HEK293 (cell line): ENCODE data around the gene MCTS1.

Experiments used
- CTCF ChIA-PET: fragments of 350-600 bp; formaldehyde crosslinking; extraction: SDS; loops from one replicate; lab custom pipeline; 2021; ENCODE audit warnings: antibody characterized with exemption; lab: Yijun Ruan, JAX
- POLR2A ChIA-PET: fragments of 300-600 bp; formaldehyde crosslinking; extraction: SDS; loops from one replicate; lab custom pipeline; 2020; ENCODE audit warnings: antibody characterized with exemption, inconsistent platforms; lab: Yijun Ruan, JAX
- H3K27ac ChIP-seq: fragments of 200-500 bp; sonication (Bioruptor generic); 2 replicates; pipeline ENCODE4 v1.5.1; 2014; ENCODE audit warnings: low read depth, low read length, control low read depth, inconsistent platforms; ENCODE audit errors: extremely low read depth
- H3K36me3 ChIP-seq, 2 experiments: fragments of 200-500 bp in 1 of 2; sonication (Bioruptor generic) in 1 of 2; 1 replicate in 1 of 2; 2 replicates in 1 of 2; pipeline ENCODE4 v1.5.1; 2014 to 2017; ENCODE audit warnings: inconsistent platforms in 2 of 2, low read length in 2 of 2; ENCODE audit not compliant: control insufficient read depth in 2 of 2, insufficient read depth in 1 of 2
- H3K4me1 ChIP-seq: fragments of 200-500 bp; sonication (Bioruptor generic); 2 replicates; pipeline ENCODE4 v1.5.1; 2014; ENCODE audit warnings: mild to moderate bottlenecking, low read length, inconsistent platforms; ENCODE audit not compliant: control insufficient read depth, insufficient read depth
- H3K4me3 ChIP-seq: 2 replicates; pipeline ENCODE4 v1.5.1; 2011; ENCODE audit warnings: low read depth, mild to moderate bottlenecking, control low read depth, low read length, moderate library complexity
- H3K9me3 ChIP-seq: fragments of 200-500 bp; sonication (Bioruptor generic); 2 replicates; pipeline ENCODE4 v1.5.1; 2014; ENCODE audit warnings: low read depth, low read length, inconsistent platforms; ENCODE audit not compliant: control insufficient read depth, insufficient read depth
- BCL11B ChIP-seq: fragments of 450-650 bp; formaldehyde crosslinking; IDR thresholded peaks from 2 replicates; pipeline ENCODE4 v1.5.1; 2016; ENCODE audit warnings: low read depth, missing biosample characterization, missing genetic modification characterization
- GLIS1 ChIP-seq: fragments of 450-650 bp; formaldehyde crosslinking; IDR thresholded peaks from 2 replicates; pipeline ENCODE4 v1.5.1; 2016; ENCODE audit warnings: missing biosample characterization, missing genetic modification characterization
- HOXC10 ChIP-seq: sonication (generic); formaldehyde crosslinking; IDR thresholded peaks from 2 replicates; pipeline ENCODE4 v1.8.1; 2023; ENCODE audit warnings: mild to moderate bottlenecking, missing genetic modification reagents
- IKZF3 ChIP-seq: fragments of 450-650 bp; IDR thresholded peaks from 2 replicates; pipeline ENCODE4 v1.5.0; 2018; ENCODE audit warnings: missing biosample characterization, mild to moderate bottlenecking, missing genetic modification characterization, moderate library complexity
- KLF10 ChIP-seq: fragments of 450-650 bp; IDR thresholded peaks from 2 replicates; pipeline ENCODE4 v1.5.1; 2018; ENCODE audit warnings: missing biosample characterization, mild to moderate bottlenecking, missing genetic modification characterization
- MEIS1 ChIP-seq: sonication (generic); formaldehyde crosslinking; IDR thresholded peaks from 2 replicates; pipeline ENCODE4 v1.8.1; 2022; ENCODE audit warnings: missing genetic modification reagents, mild to moderate bottlenecking, borderline replicate concordance
- OVOL3 ChIP-seq: fragments of 450-650 bp; formaldehyde crosslinking; IDR thresholded peaks from 2 replicates; pipeline ENCODE4 v1.5.1; 2016; ENCODE audit warnings: missing biosample characterization, missing genetic modification characterization
- SCRT1 ChIP-seq: fragments of 450-650 bp; formaldehyde crosslinking; IDR thresholded peaks from 2 replicates; pipeline ENCODE4 v1.5.1; 2016; ENCODE audit warnings: missing biosample characterization, missing genetic modification characterization, borderline replicate concordance
- SP2 ChIP-seq: fragments of 450-650 bp; formaldehyde crosslinking; IDR thresholded peaks from 2 replicates; pipeline ENCODE4 v1.5.1; 2016; ENCODE audit warnings: missing biosample characterization, missing genetic modification characterization
- ZNF157 ChIP-seq: fragments of 450-650 bp; formaldehyde crosslinking; IDR thresholded peaks from 2 replicates; pipeline ENCODE4 v1.5.1; 2016; ENCODE audit warnings: missing biosample characterization, missing genetic modification characterization
- ZNF169 ChIP-seq: fragments of 450-650 bp; formaldehyde crosslinking; IDR thresholded peaks from 2 replicates; pipeline ENCODE4 v1.5.1; 2016; ENCODE audit warnings: missing biosample characterization, missing genetic modification characterization
- ZNF211 ChIP-seq: fragments of 450-650 bp; formaldehyde crosslinking; IDR thresholded peaks from 2 replicates; pipeline ENCODE4 v1.5.1; 2016; ENCODE audit warnings: low read depth, missing biosample characterization, missing genetic modification characterization
- ZNF223 ChIP-seq: fragments of 450-650 bp; formaldehyde crosslinking; IDR thresholded peaks from 2 replicates; pipeline ENCODE4 v1.5.1; 2016; ENCODE audit warnings: missing biosample characterization, missing genetic modification characterization
- ZNF274 ChIP-seq, 2 experiments: fragments of 200-500 bp in 1 of 2; fragments of 450-650 bp in 1 of 2; sonication (Bioruptor generic) in 1 of 2; formaldehyde crosslinking in 1 of 2; IDR thresholded peaks; 2 replicates each; pipeline versions ENCODE4 v1.5.1 to v1.6.1; 2014 to 2016; ENCODE audit warnings: borderline replicate concordance in 1 of 2, inconsistent platforms in 1 of 2, low read length in 1 of 2, missing biosample characterization in 1 of 2, missing genetic modification characterization in 1 of 2
- ZNF416 ChIP-seq: fragments of 450-650 bp; formaldehyde crosslinking; IDR thresholded peaks from 2 replicates; pipeline ENCODE4 v1.5.1; 2016; ENCODE audit warnings: missing biosample characterization, missing genetic modification characterization
- ZNF473 ChIP-seq: fragments of 450-650 bp; formaldehyde crosslinking; IDR thresholded peaks from 2 replicates; pipeline ENCODE4 v1.5.1; 2017; ENCODE audit warnings: missing biosample characterization, missing genetic modification characterization
- ZNF521 ChIP-seq: fragments of 450-650 bp; formaldehyde crosslinking; IDR thresholded peaks from 2 replicates; pipeline ENCODE4 v1.5.1; 2017; ENCODE audit warnings: missing biosample characterization, mild to moderate bottlenecking, missing genetic modification characterization
- ZNF530 ChIP-seq: fragments of 450-650 bp; formaldehyde crosslinking; IDR thresholded peaks from 2 replicates; pipeline ENCODE4 v1.5.1; 2016; ENCODE audit warnings: low read depth, missing biosample characterization, missing genetic modification characterization
- ZNF549 ChIP-seq: fragments of 450-650 bp; IDR thresholded peaks from 2 replicates; pipeline ENCODE4 v1.5.1; 2018; ENCODE audit warnings: missing biosample characterization, missing genetic modification characterization, mild to moderate bottlenecking, inconsistent platforms, moderate library complexity
- ZNF785 ChIP-seq: fragments of 450-650 bp; formaldehyde crosslinking; IDR thresholded peaks from 2 replicates; pipeline ENCODE4 v1.5.1; 2016; ENCODE audit warnings: missing biosample characterization, missing genetic modification characterization
- ZSCAN16 ChIP-seq: fragments of 450-650 bp; formaldehyde crosslinking; IDR thresholded peaks from 2 replicates; pipeline ENCODE4 v1.5.1; 2016; ENCODE audit warnings: missing biosample characterization, missing genetic modification characterization
- TF ChIP-seq, protein P1 (sequence below): fragments of 450-650 bp; formaldehyde crosslinking; IDR thresholded peaks from 2 replicates; pipeline ENCODE4 v1.5.1; 2016; ENCODE audit warnings: missing biosample characterization, missing genetic modification characterization
- TF ChIP-seq, protein P2 (sequence below): fragments of 450-650 bp; formaldehyde crosslinking; IDR thresholded peaks from 2 replicates; pipeline ENCODE4 v1.5.1; 2016; ENCODE audit warnings: missing biosample characterization, missing genetic modification characterization
- TF ChIP-seq, protein P3 (sequence below): fragments of 450-650 bp; IDR thresholded peaks from 2 replicates; pipeline ENCODE4 v1.5.1; 2018; ENCODE audit warnings: missing biosample characterization, missing genetic modification characterization
- TF ChIP-seq, protein P4 (sequence below): fragments of 450-650 bp; formaldehyde crosslinking; IDR thresholded peaks from 2 replicates; pipeline ENCODE4 v1.5.1; 2016; ENCODE audit warnings: missing biosample characterization, missing genetic modification characterization

Gene MCTS1

DNA sequence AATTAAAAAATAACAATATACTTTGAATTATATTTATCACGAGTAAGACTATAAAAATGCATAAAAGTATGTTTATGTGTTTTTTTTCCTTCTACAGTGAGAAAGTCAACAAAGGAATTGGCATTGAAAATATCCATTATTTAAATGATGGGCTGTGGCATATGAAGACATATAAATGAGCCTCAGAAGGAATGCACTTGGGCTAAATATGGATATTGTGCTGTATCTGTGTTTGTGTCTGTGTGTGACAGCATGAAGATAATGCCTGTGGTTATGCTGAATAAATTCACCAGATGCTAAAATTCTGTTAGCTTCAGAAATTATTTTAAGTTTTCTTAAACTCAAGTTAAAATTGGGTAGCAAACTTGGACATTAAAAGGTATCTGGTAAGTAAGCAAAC, 8.2 kb downstream of the MCTS1 start:
- H3K27ac ChIP-seq: no peak overlapping the region
- H3K9me3 ChIP-seq: no peaks in the 10 kb centered on the region
- peaks cover 18 to 63% of the 10 kb centered on the region in 2 experiments for H3K36me3 ChIP-seq
- POLR2A ChIA-PET: interaction anchor here (0.8 kb wide), 1 partner anchor 51 kb away, joined by 3 read pairs; no protein-coding TSS in a partner anchor
- CTCF ChIA-PET: no interaction called here
- H3K4me3 ChIP-seq: no peak overlapping the region
- no peaks in the 10 kb centered on the region for H3K4me1 ChIP-seq
- TF ChIP-seq ZNF530 (tag by site-specific recombination) (no peak), SCRT1 (tag by site-specific recombination) (no peak), ZNF223 (no peak), ZNF473 (tag by site-specific recombination) (no peak), MEIS1 (CRISPR knock-in tag) (no peak), ZNF416 (no peak), SP2 (no peak), ZNF785 (tag by site-specific recombination) (no peak), IKZF3 (no peak), ZSCAN16 (tag by site-specific recombination) (no peak)
- TF ChIP-seq, protein P1, sequence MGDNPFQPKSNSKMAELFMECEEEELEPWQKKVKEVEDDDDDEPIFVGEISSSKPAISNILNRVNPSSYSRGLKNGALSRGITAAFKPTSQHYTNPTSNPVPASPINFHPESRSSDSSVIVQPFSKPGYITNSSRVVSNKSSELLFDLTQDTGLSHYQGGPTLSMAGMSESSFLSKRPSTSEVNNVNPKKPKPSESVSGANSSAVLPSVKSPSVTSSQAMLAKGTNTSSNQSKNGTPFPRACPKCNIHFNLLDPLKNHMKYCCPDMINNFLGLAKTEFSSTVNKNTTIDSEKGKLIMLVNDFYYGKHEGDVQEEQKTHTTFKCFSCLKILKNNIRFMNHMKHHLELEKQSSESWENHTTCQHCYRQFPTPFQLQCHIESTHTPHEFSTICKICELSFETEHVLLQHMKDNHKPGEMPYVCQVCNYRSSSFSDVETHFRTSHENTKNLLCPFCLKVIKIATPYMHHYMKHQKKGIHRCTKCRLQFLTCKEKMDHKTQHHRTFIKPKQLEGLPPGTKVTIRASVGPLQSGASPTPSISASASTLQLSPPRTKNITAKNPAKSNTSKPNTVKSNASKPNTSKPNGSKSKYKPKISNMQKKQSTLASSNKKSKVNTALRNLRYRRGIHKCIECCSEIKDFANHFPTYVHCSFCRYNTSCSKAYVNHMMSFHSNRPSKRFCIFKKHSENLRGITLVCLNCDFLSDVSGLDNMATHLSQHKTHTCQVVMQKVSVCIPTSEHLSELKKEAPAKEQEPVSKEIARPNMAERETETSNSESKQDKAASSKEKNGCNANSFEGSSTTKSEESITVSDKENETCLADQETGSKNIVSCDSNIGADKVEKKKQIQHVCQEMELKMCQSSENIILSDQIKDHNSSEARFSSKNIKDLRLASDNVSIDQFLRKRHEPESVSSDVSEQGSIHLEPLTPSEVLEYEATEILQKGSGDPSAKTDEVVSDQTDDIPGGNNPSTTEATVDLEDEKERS (tag by site-specific recombination): no peak

DNA sequence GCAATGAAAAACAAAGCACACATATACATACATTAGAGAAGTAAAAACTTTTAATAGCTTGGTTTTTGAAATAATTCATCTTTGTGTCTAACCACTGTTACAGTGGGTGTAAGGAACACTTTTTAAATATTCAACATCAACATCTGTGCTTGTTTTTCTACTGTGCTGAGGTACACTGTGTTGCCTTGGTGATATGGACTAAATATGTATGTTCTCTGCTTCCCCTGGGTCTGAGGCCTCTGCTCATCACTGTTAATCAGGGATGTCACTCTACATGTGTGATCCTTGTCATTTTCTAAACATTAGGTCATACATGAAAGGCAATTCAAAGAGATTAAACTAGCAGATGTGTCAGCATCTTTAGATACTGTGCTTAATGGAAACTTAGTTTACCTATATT, 10.9 kb downstream of the MCTS1 start:
- H3K4me1 ChIP-seq: no peaks in the 10 kb centered on the region
- no peak overlapping the region for H3K27ac ChIP-seq
- H3K4me3 ChIP-seq: no peak overlapping the region
- H3K9me3 ChIP-seq: no peaks in the 10 kb centered on the region
- CTCF ChIA-PET: no interaction called here
- TF ChIP-seq ZNF549 (tag by site-specific recombination) (no peak), ZNF157 (tag by site-specific recombination) (no peak)
- peaks cover 19 to 46% of the 10 kb centered on the region in 2 experiments for H3K36me3 ChIP-seq
- POLR2A ChIA-PET: no interaction called here

DNA sequence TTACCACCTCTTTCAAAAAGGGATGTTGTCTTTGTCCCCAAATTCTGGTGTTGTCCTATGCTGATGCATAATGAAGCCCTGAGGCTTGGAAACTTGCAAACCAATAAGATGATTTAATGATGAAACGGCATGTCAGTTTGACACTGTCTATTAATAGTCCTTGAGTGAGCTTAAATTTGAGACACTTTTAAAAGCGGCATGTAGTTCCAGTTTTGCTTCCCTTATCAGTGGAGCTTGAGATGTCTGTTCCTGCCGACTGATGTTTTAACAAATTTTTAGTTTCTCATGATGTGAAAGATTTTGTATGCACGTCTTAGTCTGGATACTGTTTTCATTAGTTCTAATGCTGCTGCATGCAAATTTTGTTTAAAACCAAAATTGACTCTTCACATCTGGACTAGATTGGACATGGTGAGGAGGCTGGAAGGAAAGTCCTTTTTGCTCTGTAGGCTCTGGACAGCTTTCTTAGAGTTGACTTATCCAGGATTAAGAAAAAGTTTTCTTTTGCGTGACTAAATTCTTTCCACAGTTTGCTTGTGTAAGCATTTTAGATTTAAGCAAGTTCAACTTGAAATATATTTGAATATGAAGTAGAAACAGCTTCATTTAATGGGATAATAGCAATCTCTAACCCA, 14.2 kb downstream of the MCTS1 start:
- no peak overlapping the region for H3K4me3 ChIP-seq
- H3K36me3 ChIP-seq: peaks cover 10 to 27% of the 10 kb centered on the region in 2 experiments
- no peaks in the 10 kb centered on the region for H3K4me1 ChIP-seq
- no peaks in the 10 kb centered on the region for H3K9me3 ChIP-seq
- CTCF ChIA-PET: no interaction called here
- H3K27ac ChIP-seq: no peak overlapping the region
- POLR2A ChIA-PET: no interaction called here
- TF ChIP-seq HOXC10 (CRISPR knock-in tag): no peak
- no peak for TF ChIP-seq KLF10 (tag by site-specific recombination)
- TF ChIP-seq OVOL3 (tag by site-specific recombination): no peak
- TF ChIP-seq, protein P2, sequence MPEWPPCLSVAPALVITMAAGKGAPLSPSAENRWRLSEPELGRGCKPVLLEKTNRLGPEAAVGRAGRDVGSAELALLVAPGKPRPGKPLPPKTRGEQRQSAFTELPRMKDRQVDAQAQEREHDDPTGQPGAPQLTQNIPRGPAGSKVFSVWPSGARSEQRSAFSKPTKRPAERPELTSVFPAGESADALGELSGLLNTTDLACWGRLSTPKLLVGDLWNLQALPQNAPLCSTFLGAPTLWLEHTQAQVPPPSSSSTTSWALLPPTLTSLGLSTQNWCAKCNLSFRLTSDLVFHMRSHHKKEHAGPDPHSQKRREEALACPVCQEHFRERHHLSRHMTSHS (tag by site-specific recombination): no peak
- no peak for TF ChIP-seq ZNF211 (tag by site-specific recombination)
- TF ChIP-seq, protein P3, sequence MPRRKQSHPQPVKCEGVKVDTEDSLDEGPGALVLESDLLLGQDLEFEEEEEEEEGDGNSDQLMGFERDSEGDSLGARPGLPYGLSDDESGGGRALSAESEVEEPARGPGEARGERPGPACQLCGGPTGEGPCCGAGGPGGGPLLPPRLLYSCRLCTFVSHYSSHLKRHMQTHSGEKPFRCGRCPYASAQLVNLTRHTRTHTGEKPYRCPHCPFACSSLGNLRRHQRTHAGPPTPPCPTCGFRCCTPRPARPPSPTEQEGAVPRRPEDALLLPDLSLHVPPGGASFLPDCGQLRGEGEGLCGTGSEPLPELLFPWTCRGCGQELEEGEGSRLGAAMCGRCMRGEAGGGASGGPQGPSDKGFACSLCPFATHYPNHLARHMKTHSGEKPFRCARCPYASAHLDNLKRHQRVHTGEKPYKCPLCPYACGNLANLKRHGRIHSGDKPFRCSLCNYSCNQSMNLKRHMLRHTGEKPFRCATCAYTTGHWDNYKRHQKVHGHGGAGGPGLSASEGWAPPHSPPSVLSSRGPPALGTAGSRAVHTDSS (tag by site-specific recombination): no peak
- TF ChIP-seq, protein P4, sequence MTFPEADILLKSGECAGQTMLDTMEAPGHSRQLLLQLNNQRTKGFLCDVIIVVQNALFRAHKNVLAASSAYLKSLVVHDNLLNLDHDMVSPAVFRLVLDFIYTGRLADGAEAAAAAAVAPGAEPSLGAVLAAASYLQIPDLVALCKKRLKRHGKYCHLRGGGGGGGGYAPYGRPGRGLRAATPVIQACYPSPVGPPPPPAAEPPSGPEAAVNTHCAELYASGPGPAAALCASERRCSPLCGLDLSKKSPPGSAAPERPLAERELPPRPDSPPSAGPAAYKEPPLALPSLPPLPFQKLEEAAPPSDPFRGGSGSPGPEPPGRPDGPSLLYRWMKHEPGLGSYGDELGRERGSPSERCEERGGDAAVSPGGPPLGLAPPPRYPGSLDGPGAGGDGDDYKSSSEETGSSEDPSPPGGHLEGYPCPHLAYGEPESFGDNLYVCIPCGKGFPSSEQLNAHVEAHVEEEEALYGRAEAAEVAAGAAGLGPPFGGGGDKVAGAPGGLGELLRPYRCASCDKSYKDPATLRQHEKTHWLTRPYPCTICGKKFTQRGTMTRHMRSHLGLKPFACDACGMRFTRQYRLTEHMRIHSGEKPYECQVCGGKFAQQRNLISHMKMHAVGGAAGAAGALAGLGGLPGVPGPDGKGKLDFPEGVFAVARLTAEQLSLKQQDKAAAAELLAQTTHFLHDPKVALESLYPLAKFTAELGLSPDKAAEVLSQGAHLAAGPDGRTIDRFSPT (tag by site-specific recombination): no peak
- TF ChIP-seq ZNF169 (tag by site-specific recombination): no peak
- TF ChIP-seq ZNF274 (IDR thresholded peaks at IDR 0.05; ENCODE audit: low read length): no peak
- TF ChIP-seq ZNF274 (tag by site-specific recombination; IDR thresholded peaks at IDR 0.05; ENCODE audit: borderline replicate concordance): no peak
- TF ChIP-seq ZNF521 (tag by site-specific recombination): no peak
- no peak for TF ChIP-seq ZNF473 (tag by site-specific recombination)
- TF ChIP-seq BCL11B: no peak
- no peak for TF ChIP-seq GLIS1 (tag by site-specific recombination)
